Measurements from ENCODE around the gene RIMBP2. TPM values are rescaled to one million over a fixed set of nuclear protein-coding genes. Genes with fewer than 3 reads are reported as not detected.

RIMBP2 gene
- total RNA-seq, 4 donors from 2014 or later: 1.5 to 5.3 (median 2.7) TPM

- 59% methylated on average over 15 of the region's 15 CpGs for WGBS, 2 donors
- TF ChIP-seq CTCF (IDR thresholded peaks at IDR 0.05): no peak
- TF ChIP-seq POLR2A (IDR thresholded peaks at IDR 0.05): no peak
- no peak for DNase-seq (ENCODE audit: low spot score in 2 of 2)
- intact Hi-C loops (cut with DNase I; ENCODE audit: low total_unique reads): no loop called here
- H3K4me3 ChIP-seq (ENCODE audit: low read depth, poor library complexity, severe bottlenecking): no peak overlapping the region
Observed at GRCh38 chr12:130672089-130672820, 43.8 kb downstream of the RIMBP2 start.

- intact Hi-C loops (cut with DNase I; ENCODE audit: low total_unique reads): loop anchor here (1.0 kb wide), 1 partner anchor 33 kb away; no protein-coding TSS in a partner anchor
- no peak for DNase-seq (ENCODE audit: low spot score in 2 of 2)
- 74 to 79% methylated on average over 5 of the region's 5 CpGs for WGBS, 2 donors
- no peak overlapping the region for H3K4me3 ChIP-seq (ENCODE audit: low read depth, poor library complexity, severe bottlenecking)
- no peak for TF ChIP-seq POLR2A (IDR thresholded peaks at IDR 0.05)
- TF ChIP-seq CTCF (IDR thresholded peaks at IDR 0.05): no peak
Observed at GRCh38 chr12:130671556-130671955, 44.5 kb downstream of the RIMBP2 start.

GRCh38 chr12:130669797-130670196 is 46.3 kb downstream of the RIMBP2 start:
- H3K4me3 ChIP-seq (ENCODE audit: low read depth, poor library complexity, severe bottlenecking): no peak overlapping the region
- TF ChIP-seq POLR2A (IDR thresholded peaks at IDR 0.05) (no peak), CTCF (IDR thresholded peaks at IDR 0.05) (no peak)
- WGBS, 2 donors: 81 to 86% methylated on average over 8 of the region's 8 CpGs
- intact Hi-C loops (cut with DNase I; ENCODE audit: low total_unique reads): no loop called here
- DNase-seq (ENCODE audit: low spot score in 2 of 2): no peak

- no peak for DNase-seq (ENCODE audit: low spot score in 2 of 2)
- TF ChIP-seq POLR2A (IDR thresholded peaks at IDR 0.05) (no peak), CTCF (IDR thresholded peaks at IDR 0.05) (no peak)
- no peak overlapping the region for H3K4me3 ChIP-seq (ENCODE audit: low read depth, poor library complexity, severe bottlenecking)
- intact Hi-C loops (cut with DNase I; ENCODE audit: low total_unique reads): no loop called here
- 75 to 76% methylated on average over 10 of the region's 10 CpGs for WGBS, 2 donors
Observed at GRCh38 chr12:130669205-130669557, 46.9 kb downstream of the RIMBP2 start.

GRCh38 chr12:130668286-130669204 is 47.6 kb downstream of the RIMBP2 start:
- WGBS, 2 donors: 90 to 93% methylated on average over 20 of the region's 20 CpGs
- TF ChIP-seq CTCF (IDR thresholded peaks at IDR 0.05) (no peak), POLR2A (IDR thresholded peaks at IDR 0.05) (no peak)
- no peak overlapping the region for H3K4me3 ChIP-seq (ENCODE audit: low read depth, poor library complexity, severe bottlenecking)
- intact Hi-C loops (cut with DNase I; ENCODE audit: low total_unique reads): no loop called here
- no peak for DNase-seq (ENCODE audit: low spot score in 2 of 2)

Data from lower leg skin (tissue), 4 donors.